ENCODE measurements around the gene TSHZ2. TPM values are rescaled to one million over a fixed set of nuclear protein-coding genes. Genes with fewer than 3 reads are reported as not detected.
A peak's percentile ranks its signal among the peaks of the same experiment; 100 is the strongest.

The TSHZ2 gene
- total RNA-seq, 2 donors from 2014 or later: 29.1 to 30.7 TPM

GRCh38 chr20:53050338-53050737 lies 78.2 kb downstream of the TSHZ2 start:
- no peak for ATAC-seq
- no peaks in the 10 kb centered on the region for H3K36me3 Mint-ChIP-seq (ENCODE audit: low read depth)
- H3K27me3 Mint-ChIP-seq: peaks cover 5% of the 10 kb centered on the region
- H3K27ac Mint-ChIP-seq: no peak overlapping the region
- H3K4me1 Mint-ChIP-seq: no peaks in the 10 kb centered on the region
- H3K9me3 ChIP-seq (ENCODE audit: control insufficient read depth, low read length, poor library complexity, severe bottlenecking): no peaks in the 10 kb centered on the region
- no peak overlapping the region for H3K4me3 Mint-ChIP-seq
- no peak for DNase-seq

GRCh38 chr20:53052380-53052779 lies 80.2 kb downstream of the TSHZ2 start:
- Mint-ChIP-seq H3K27ac (no peak overlapping the region), H3K27me3 (peaks cover 5% of the 10 kb centered on the region), H3K4me1 (no peaks in the 10 kb centered on the region), H3K36me3 (ENCODE audit: low read depth) (peaks cover 2% of the 10 kb centered on the region), H3K4me3 (no peak overlapping the region)
- no peak for ATAC-seq
- no peak for DNase-seq
- no peaks in the 10 kb centered on the region for H3K9me3 ChIP-seq (ENCODE audit: control insufficient read depth, low read length, poor library complexity, severe bottlenecking)

- no peaks in the 10 kb centered on the region for H3K4me1 Mint-ChIP-seq
- H3K27ac Mint-ChIP-seq: no peak overlapping the region
- H3K4me3 Mint-ChIP-seq: no peak overlapping the region
- ATAC-seq (no peak), DNase-seq (no peak)
- no peaks in the 10 kb centered on the region for H3K9me3 ChIP-seq (ENCODE audit: control insufficient read depth, low read length, poor library complexity, severe bottlenecking)
- H3K36me3 Mint-ChIP-seq (ENCODE audit: low read depth): peaks cover 2% of the 10 kb centered on the region
- H3K27me3 Mint-ChIP-seq: peaks cover 5% of the 10 kb centered on the region
Observed at GRCh38 chr20:53053595-53053994, 81.4 kb downstream of the TSHZ2 start.

GRCh38 chr20:53055367-53056067 lies 83.4 kb downstream of the TSHZ2 start:
- Mint-ChIP-seq H3K27me3 (no peaks in the 10 kb centered on the region), H3K27ac (no peak overlapping the region), H3K4me1 (no peaks in the 10 kb centered on the region), H3K4me3 (no peak overlapping the region), H3K36me3 (ENCODE audit: low read depth) (peaks cover 2% of the 10 kb centered on the region)
- H3K9me3 ChIP-seq (ENCODE audit: control insufficient read depth, low read length, poor library complexity, severe bottlenecking): no peaks in the 10 kb centered on the region
- ATAC-seq: no peak
- no peak for DNase-seq

GRCh38 chr20:53057579-53057978 lies 85.4 kb downstream of the TSHZ2 start:
- Mint-ChIP-seq H3K4me3 (no peak overlapping the region), H3K27ac (no peak overlapping the region), H3K27me3 (no peaks in the 10 kb centered on the region), H3K36me3 (ENCODE audit: low read depth) (peaks cover 2% of the 10 kb centered on the region), H3K4me1 (peaks cover 10% of the 10 kb centered on the region)
- DNase-seq (no peak), ATAC-seq (no peak)
- no peaks in the 10 kb centered on the region for H3K9me3 ChIP-seq (ENCODE audit: control insufficient read depth, low read length, poor library complexity, severe bottlenecking)

- no peaks in the 10 kb centered on the region for H3K27me3 Mint-ChIP-seq
- H3K36me3 Mint-ChIP-seq (ENCODE audit: low read depth): peaks cover 2% of the 10 kb centered on the region
- peak overlapping the region; percentile 8 for H3K27ac Mint-ChIP-seq
- no peak for DNase-seq
- no peak for ATAC-seq
- H3K9me3 ChIP-seq (ENCODE audit: control insufficient read depth, low read length, poor library complexity, severe bottlenecking): no peaks in the 10 kb centered on the region
- peaks cover 13% of the 10 kb centered on the region for H3K4me1 Mint-ChIP-seq
- no peak overlapping the region for H3K4me3 Mint-ChIP-seq
Observed at GRCh38 chr20:53059848-53060247, 87.7 kb downstream of the TSHZ2 start.

GRCh38 chr20:53061192-53062108 lies 89.3 kb downstream of the TSHZ2 start:
- no peak for DNase-seq
- Mint-ChIP-seq H3K4me1 (peaks cover 13% of the 10 kb centered on the region), H3K27ac (no peak overlapping the region), H3K27me3 (no peaks in the 10 kb centered on the region), H3K4me3 (no peak overlapping the region), H3K36me3 (ENCODE audit: low read depth) (peaks cover 2% of the 10 kb centered on the region)
- H3K9me3 ChIP-seq (ENCODE audit: control insufficient read depth, low read length, poor library complexity, severe bottlenecking): no peaks in the 10 kb centered on the region
- ATAC-seq: no peak

GRCh38 chr20:53064935-53065334 lies 92.8 kb downstream of the TSHZ2 start:
- H3K9me3 ChIP-seq (ENCODE audit: control insufficient read depth, low read length, poor library complexity, severe bottlenecking): no peaks in the 10 kb centered on the region
- Mint-ChIP-seq H3K27ac (no peak overlapping the region), H3K36me3 (ENCODE audit: low read depth) (no peaks in the 10 kb centered on the region), H3K27me3 (no peaks in the 10 kb centered on the region), H3K4me1 (peaks cover 13% of the 10 kb centered on the region), H3K4me3 (no peak overlapping the region)
- DNase-seq (no peak), ATAC-seq (no peak)

- Mint-ChIP-seq H3K36me3 (ENCODE audit: low read depth) (peaks cover 2% of the 10 kb centered on the region), H3K27ac (no peak overlapping the region), H3K4me3 (no peak overlapping the region), H3K27me3 (no peaks in the 10 kb centered on the region), H3K4me1 (peaks cover 9% of the 10 kb centered on the region)
- ATAC-seq (no peak), DNase-seq (no peak)
- H3K9me3 ChIP-seq (ENCODE audit: control insufficient read depth, low read length, poor library complexity, severe bottlenecking): no peaks in the 10 kb centered on the region
Observed at GRCh38 chr20:53068241-53068640, 96.1 kb downstream of the TSHZ2 start.

- H3K27me3 Mint-ChIP-seq: no peaks in the 10 kb centered on the region
- peaks cover 8% of the 10 kb centered on the region for H3K4me1 Mint-ChIP-seq
- DNase-seq (no peak), ATAC-seq (no peak)
- no peaks in the 10 kb centered on the region for H3K9me3 ChIP-seq (ENCODE audit: control insufficient read depth, low read length, poor library complexity, severe bottlenecking)
- H3K27ac Mint-ChIP-seq: no peak overlapping the region
- peaks cover 3% of the 10 kb centered on the region for H3K36me3 Mint-ChIP-seq (ENCODE audit: low read depth)
- H3K4me3 Mint-ChIP-seq: no peak overlapping the region
Observed at GRCh38 chr20:53069132-53069531, 97.0 kb downstream of the TSHZ2 start.

GRCh38 chr20:53070224-53070623 lies 98.1 kb downstream of the TSHZ2 start:
- H3K27ac Mint-ChIP-seq: peak overlapping the region; percentile 30

GRCh38 chr20:53070706-53071392 lies 98.7 kb downstream of the TSHZ2 start:
- no peaks in the 10 kb centered on the region for H3K9me3 ChIP-seq (ENCODE audit: control insufficient read depth, low read length, poor library complexity, severe bottlenecking)
- no peak for DNase-seq
- Mint-ChIP-seq H3K4me1 (peaks cover 8% of the 10 kb centered on the region), H3K36me3 (ENCODE audit: low read depth) (peaks cover 3% of the 10 kb centered on the region), H3K4me3 (peak overlapping the region; percentile 5), H3K27ac (peak overlapping the region; percentile 30), H3K27me3 (no peaks in the 10 kb centered on the region)
- ATAC-seq: peak; percentile 74

More at GRCh38 chr20:53070224-53070623, 98.1 kb downstream of the TSHZ2 start:
- no peaks in the 10 kb centered on the region for H3K9me3 ChIP-seq (ENCODE audit: control insufficient read depth, low read length, poor library complexity, severe bottlenecking)
- Mint-ChIP-seq H3K36me3 (ENCODE audit: low read depth) (peaks cover 3% of the 10 kb centered on the region), H3K27me3 (no peaks in the 10 kb centered on the region), H3K4me1 (peaks cover 8% of the 10 kb centered on the region), H3K4me3 (peak overlapping the region; percentile 5)
- DNase-seq: no peak
- ATAC-seq: no peak

GRCh38 chr20:53071833-53072232 lies 99.7 kb downstream of the TSHZ2 start:
- peaks cover 3% of the 10 kb centered on the region for H3K36me3 Mint-ChIP-seq (ENCODE audit: low read depth)
- no peak overlapping the region for H3K4me3 Mint-ChIP-seq
- DNase-seq (no peak), ATAC-seq (peak; percentile 45)
- H3K4me1 Mint-ChIP-seq: peaks cover 8% of the 10 kb centered on the region
- peak overlapping the region; percentile 30 for H3K27ac Mint-ChIP-seq
- H3K27me3 Mint-ChIP-seq: no peaks in the 10 kb centered on the region
- H3K9me3 ChIP-seq (ENCODE audit: control insufficient read depth, low read length, poor library complexity, severe bottlenecking): no peaks in the 10 kb centered on the region

Measured in T-helper 17 cell (primary cell).